RCC 7860 (cell line): ENCODE measurements around the gene ZNF785.
A peak's percentile ranks its signal among the peaks of the same experiment; 100 is the strongest.
"Not testable (repeated sequence)": the region's sequence is repeated elsewhere in the genome, so short reads cannot be mapped to it uniquely, and the experiment has no call there.

Experiments used
- DNase-seq: peaks from one replicate; pipeline ENCODE4 v3.0.0-alpha.2; 2015; ENCODE audit warnings: low spot score
- FAIRE-seq: peaks from 2 replicates; lab custom pipeline; 2012; peaks lifted over from hg19 to GRCh38; lab: Jason Lieb, UNC

The ZNF785 gene

DNA sequence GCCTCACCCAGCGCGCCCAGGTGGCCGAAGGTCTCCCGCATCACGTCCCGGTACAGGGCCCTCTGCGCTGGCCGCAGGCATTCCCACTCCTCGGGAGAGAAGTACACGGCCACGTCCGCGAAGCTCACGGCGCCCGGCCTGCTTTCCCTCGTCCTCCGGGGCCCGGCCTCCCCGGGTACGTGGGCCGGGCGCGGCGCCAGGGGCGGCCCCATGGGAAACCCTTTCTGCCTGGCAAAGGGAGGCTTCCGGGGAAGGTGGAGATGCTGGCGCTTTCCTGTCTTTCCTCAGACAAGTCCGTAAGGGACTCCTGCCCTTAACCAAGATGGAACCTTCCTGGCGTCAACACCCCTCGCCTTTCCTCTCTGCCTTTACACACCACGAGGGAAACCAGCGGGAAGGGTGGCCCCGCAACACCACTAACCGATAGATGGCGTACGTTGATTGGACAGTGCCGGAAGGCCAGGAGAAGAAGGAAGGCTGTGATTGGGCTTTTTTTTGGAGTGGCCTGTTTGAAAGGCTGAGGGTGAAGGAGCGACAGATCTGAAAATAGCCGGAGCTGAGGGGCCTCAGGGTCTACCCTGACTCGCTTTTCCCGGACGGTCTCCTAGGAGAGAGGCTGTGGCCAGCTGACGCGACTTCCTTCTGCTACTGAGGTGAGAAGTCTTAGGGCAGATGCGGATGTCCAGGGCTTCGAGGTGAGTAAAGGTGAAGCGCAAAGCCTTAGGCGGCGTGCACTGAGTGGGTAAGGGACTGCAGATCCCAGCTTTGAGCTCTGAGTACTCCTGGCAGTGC, at the start of gene ZNF785:
TSS of gene ZNF785 (minus strand) at position 298 of the 792 bp plus-strand sequence. CDS start at position 212, 86 bp downstream.
- DNase-seq (no peak), FAIRE-seq (no peak)

DNA sequence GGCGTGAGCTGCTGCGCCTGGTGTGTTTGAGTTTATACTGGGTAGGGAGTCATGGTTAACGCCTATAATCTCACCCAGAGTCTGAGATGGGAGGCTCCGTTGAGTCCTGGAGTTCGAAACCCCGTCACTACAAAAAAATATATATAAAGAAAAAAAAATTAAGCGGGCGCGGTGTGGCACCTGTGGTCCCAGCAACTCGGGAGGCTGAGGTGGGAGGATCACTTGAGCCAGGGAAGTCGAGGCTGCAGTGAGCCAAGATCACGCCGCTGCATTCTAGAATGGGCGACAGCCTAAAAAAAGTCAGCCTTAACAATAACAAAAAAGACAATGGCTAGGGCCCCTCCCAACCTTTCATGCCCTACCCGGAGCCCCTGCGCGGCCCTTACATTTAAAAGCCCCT, 48.0 kb upstream of the ZNF785 start:
- DNase-seq, result no peak
- no peak for FAIRE-seq

DNA sequence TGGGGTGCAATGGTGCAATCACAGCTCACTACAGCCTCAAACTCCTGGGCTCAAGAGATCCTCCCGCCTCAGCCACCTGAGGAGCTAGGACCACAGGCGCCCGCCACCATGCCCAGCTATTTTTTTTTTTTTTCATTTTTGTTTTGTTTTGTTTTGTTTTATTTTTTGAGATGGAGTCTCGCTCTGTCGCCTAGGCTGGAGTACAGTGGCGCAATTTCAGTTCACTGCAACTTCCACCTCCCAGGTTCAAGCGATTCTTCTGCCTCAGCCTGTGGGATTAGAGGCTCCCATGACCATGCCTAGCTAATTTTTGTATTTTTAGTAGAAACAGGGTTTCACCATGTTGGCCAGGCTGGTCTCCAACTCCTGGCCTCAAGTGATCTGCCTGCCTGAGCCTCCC, 47.0 kb upstream of the ZNF785 start:
- not testable (repeated sequence) for FAIRE-seq, DNase-seq

DNA sequence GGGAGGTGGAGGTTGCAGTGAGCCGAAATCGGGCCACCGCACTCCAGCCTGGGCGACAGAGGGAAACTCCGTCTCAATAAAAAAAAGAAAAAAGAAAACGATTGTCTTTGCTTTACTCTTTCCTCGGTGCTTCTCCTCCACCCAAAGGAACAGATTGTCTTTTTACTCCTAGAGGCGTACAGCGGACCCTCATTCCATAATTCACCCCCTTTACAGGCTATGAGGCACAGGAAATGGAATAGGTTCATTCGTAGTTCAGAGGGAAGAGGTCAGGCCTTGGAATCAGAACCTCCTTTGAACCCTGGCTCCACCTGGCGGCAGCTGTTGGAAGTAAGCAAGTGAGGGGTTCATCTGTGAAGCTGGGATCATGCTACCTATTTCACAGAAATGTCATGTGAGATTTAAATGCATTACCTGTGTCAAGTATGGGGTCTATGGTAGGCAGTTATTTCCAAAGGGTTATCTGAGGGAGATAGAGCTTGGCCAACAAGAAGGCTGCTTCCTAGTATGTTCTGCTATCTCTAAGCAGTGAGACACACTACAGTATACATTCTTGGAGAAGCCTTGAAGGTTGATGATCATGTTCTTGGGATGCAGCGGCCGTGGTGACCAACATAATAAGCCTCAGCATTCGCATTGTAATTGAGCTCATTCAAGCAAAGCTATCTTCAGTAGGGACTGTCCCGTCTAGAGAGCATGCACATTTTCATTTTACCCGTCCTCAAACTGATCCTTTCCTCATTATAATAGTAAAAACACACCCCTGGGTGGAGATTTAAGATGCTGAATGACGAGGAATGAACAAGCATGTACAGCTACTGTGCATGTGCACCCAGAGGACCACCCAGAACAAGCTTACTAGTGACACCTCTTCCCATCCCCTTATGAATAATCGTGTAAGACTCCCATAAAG, 43.4 kb upstream of the ZNF785 start:
- FAIRE-seq, result peak; percentile 26
- peak; percentile 63 for DNase-seq

DNA sequence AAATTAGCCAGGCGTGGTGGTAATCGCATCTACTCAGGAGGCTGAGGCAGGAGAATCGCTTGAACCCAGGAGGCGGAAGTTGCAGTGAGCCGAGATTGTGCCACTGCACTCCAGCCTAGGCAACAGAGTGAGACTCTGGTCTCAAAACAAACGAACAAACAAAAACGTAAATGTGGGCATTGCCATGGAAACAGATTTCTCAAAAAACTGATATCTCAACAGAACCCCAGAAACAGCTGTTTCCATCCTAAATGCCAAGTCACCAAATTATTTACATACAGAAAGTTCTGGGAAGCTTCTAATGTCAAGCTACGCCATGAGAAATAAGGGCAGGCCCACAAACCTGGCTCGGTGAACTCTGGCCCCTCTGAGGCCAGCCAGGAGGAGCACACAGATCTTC, 40.7 kb upstream of the ZNF785 start:
- no peak for FAIRE-seq

DNA sequence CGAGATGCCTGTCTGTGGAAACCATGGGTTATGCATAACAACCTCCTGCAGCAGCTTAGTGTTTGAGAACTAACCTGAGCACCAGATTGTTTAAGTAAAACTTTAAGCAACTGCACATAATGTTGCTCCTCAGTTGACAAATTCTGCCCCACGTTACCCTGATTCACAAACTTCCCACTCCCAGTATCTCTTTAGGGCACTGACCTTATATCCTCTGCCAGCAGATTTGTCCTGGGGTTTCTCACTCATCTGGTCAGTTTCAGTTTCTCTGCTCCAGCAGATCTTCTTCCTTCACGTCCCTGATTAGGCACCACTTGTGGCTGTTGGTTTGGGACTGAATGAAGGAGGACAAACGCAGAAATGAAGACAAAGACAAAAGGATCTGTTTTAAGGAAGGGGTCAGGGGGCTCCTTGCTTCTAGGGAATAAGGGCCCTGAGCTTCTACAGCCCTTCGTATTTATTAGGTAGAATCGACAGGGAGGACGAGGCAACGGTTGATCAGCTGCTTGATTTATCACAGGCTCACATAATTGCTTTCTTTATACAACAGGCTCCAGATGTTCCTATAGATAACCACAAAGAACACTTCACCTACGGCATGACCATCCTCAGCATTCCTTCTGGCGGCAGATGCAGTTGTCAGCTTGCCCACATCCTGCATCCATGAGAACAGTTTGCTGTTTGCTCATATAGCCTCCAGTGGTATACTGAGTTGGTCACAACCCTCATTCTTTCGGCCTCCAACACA, 38.2 kb upstream of the ZNF785 start:
- DNase-seq (no peak), FAIRE-seq (no peak)

More for the DNA sequence above, 40.7 kb upstream of the ZNF785 start:
- no peak for DNase-seq

DNA sequence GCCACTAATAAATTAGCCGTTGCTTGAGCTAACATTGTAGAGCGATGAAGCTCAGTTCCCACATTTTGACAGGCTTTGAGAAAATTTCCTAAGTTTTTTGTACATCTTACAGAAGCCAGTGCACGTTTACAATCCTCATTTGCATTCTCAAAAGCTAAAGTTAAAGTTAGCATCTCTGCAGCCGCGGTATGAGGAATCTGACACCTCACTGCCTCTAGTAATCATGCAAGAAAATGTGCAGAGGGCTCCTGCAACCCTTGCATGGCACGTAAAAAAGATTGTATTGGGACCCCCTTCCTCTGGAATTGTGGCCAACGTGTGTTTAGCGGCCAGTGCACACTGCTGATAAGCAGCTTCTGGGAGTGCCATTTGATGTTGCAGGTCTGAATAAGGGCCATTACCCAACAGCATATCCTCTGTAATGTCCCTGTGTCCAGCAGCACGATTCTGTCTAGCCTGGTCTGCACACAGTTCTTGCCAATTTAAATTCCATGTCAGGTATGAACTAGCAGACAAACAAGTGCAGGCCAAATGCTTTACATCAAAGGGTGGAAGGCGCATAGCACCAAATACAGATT, 37.0 kb upstream of the ZNF785 start:
- DNase-seq (no peak), FAIRE-seq (no peak)

DNA sequence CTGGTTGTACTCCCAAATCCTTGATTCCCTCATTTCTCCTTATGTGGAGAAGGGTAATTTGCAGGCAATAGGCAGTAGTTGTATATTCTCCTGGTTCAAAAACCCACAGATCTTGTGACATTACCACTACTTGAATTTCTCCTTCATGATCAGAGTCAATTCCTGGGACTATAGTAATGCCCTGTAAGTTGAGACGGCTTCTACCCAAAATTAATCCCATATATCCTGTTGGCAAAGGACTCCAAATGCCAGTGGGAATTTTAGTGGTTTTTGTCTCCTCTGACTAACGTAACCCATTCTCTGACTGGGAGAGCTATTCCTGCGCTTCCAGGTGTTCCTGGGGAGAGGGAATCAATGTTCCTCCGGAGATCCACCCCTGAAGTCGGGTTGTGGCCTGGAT, 36.3 kb upstream of the ZNF785 start:
- no peak for FAIRE-seq
- DNase-seq, result no peak

DNA sequence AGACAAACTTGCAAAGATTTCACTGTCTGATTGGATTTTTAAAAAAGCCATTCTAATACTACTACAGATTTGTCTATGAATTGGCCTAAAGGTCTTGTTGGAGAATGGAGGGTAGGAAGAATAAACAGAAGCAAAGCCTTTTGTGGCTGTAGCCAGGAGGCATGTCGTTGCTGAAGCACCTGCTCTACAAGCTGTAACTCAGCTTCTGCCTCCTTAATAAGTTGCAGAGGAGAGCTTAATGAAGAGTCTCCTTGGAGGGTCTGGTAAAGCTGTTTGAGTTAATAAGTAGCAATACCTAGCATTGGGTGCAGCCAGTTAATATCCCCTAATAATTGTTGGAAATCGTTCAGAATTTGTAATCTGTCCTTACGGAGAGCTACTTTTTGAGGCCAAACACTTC, 34.7 kb upstream of the ZNF785 start:
- DNase-seq, result no peak
- FAIRE-seq, result no peak

DNA sequence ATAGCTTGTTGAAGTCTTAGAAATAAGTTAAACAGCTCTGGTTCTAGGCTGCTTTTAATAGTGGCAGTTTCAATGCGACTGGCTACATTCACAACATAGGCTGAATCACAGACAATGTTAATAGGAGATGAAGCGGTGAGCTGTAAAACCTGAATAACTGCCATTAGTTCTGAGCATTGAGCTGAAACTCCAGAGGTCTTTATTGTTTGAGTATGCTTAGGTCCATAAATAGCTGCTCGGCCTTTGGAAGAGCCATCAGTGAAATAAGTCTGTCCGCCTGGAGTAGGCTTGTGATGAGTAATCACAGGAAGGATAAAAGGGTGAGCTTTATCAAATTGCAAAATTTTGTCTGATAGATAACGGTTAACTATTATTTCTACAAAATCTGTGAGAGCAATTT, 34.1 kb upstream of the ZNF785 start:
- FAIRE-seq (peak; percentile 55), DNase-seq (peak; percentile 60)

DNA sequence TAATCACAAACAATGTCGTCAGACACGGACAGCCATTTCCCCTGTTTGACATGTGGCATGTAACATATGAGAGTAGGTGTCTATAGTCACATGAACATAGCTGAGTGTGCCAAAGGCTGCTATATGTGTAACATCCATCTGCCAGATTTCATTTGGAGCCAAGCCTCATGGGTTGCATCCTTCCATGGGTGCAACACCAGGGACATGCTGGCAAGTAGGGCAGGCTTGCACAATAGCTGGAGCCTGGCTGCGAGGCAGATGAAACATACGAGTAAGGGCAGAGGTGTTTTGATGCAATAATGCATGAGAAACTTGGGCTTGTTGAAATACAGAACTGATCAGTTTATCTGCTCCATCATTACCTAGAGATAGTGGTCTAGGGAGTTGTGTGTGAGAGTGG, 33.7 kb upstream of the ZNF785 start:
- DNase-seq (no peak), FAIRE-seq (no peak)

DNA sequence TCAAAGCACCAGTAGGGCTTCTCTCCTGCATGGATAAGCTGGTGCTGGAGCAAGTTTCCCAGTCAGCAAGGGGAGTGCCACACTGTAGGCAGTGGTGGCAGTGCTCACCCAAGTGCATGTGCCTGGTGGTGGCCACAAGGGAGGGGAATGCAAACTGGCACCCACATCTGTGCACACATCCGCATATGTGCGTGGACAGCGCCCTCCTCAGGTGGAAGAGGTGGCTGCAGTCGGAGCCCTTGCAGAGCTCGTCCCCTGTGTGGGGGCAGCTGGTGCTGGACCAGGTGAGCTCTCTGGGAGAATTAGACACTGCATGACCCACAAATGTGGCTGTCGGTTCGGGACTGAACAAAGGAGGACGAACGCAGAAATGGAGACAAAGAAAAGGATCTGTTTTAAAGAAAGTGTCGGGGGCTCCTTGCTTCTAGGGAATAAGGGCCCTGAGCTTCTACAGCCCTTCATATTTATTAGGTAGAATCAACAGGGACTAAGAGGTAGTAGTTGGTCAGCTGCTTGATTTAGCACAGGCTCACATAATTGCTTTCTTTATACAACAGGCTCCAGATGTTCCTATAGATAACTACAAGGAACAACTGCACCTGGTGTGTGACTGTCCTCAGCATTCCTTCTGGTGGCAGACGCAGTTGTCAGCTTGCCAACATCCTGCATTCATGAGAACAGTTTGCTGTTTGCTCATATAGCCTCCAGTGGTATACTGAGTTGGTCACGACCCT, 30.0 kb upstream of the ZNF785 start:
- no peak for FAIRE-seq
- no peak for DNase-seq

DNA sequence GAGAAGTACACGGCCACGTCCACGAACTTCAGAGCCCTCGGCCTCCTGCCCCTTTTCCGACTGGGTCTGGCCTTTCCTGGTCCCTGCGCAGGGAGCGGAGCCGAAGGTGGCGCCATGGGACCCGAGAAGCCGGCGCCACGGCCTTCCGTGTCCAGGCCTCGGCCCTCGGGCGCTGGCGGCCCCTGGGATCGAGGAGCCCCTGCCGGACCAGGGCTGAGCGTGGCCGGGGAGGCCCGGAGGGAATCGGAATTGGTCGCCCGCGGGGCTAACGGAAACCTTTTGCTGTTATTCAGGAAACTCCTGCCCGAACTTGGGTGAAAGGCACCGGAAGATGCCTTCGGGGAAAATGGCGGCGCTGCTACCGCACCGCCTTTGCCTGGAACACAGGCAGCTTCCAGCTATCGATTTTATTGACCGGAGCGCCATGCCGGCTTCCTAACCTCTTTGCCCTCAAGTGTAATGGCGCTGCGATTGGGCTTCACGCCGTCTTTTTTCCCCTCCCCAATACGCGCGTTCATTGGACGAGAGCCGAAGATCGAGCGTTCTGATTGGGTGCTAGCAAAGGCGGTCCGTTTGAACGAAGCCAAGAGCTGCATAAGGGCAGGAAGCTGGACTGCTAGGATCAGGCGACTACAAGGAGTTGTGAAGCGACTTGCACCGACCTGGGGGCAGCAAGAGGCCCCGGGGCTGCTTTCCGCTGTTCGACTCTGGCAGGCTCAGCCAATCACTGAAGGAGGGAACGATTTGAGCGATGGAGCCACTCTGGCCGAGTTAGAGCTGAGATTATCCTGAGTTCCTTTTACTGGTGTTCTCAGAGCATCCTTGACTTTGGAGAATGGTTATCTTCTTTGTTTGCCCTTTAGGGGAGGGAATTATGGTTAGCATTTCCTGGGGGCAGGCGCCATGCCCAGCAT, 24.7 kb upstream of the ZNF785 start, which contains the start of gene ZNF689:
TSS of gene ZNF689 (minus strand) at position 464 of the 914 bp plus-strand sequence. CDS start at position 116, 348 bp downstream.
- peak; percentile 81 for FAIRE-seq

DNA sequence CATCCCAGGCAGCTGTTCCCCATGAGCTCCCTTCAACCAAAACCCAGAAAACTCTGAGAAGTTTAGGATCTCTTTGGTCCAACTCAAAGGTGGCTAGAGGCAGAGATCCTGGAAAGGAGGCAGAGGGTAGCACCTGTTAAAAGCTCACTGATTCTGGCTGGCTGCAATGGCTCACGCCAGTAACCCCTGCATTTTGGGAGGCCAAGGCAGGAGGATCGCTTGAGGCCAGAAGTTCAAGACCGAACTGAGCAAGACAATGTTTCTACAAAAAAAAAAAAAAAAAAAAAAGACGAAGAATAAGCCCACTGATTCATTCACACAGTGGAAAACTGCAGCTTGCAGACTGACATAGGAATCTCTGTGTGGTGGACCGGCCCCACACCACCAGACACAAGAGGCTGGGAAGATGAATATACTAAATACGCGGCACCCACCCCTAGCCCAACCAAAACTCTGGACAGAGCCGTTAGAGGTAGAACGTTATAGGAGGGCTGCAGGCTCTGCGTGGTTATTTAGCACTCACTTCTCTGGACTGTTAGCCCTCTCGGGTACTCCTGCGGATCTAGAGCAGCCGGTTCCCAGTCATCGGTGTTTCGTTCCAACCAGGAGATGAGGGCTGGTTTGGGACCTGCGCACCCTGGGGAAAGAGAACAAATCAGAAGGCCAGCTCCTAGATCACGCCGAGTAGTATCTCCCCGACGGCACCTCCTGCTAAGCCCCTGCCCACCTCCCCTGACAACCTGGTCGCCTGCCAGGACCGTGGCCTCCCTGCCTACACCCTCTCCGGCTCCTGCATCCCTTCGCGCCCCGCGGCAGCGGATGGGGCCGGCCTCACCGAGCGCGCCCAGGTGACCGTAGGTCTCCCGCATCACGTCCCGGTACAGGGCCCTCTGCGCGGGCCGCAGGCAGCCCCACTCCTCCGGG, 23.8 kb upstream of the ZNF785 start:
- DNase-seq (peak; percentile 7), FAIRE-seq (no peak)

More for the DNA sequence above, 24.7 kb upstream of the ZNF785 start, which contains the start of gene ZNF689:
- DNase-seq, result peak; percentile 92

DNA sequence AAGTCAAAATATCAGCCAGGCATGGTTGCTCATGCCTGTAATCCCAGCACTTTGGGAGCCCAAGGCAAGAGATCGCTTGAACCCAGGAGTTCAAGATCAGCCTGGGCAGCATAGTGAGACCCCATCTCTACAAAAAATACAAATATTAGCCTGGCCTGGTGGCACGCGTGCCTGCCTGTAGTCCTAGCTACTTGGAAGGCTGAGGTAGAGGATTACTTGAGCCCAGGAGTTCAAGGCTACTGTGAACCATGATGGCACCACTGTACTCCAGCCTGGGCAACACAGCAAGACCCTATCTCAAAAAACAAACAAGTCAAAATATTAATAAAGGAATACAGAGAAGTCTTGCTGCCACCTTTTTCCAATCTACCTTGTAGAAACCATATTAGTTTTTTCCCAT, 20.5 kb upstream of the ZNF785 start:
- DNase-seq (no peak), FAIRE-seq (no peak)

DNA sequence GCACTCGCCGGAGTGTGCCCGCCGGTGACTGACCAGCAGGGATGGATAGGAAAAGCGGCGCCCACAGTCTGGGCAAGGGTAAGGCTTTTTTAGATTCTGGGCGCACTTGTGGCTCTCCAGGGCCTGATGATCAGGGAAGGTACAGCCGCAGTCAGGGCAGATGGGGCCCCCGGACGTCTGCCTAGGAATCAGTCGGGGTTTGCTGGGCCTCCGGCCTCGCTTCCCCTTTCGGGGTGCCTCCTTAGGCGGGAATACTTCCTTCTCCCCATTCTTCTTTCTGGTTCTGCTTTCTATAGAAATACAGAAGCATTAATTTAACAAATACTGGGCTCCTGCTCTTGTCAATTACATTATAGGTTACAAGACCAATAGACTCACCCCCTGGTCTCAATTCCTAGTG, 19.7 kb upstream of the ZNF785 start:
- DNase-seq, result no peak
- FAIRE-seq, result no peak

DNA sequence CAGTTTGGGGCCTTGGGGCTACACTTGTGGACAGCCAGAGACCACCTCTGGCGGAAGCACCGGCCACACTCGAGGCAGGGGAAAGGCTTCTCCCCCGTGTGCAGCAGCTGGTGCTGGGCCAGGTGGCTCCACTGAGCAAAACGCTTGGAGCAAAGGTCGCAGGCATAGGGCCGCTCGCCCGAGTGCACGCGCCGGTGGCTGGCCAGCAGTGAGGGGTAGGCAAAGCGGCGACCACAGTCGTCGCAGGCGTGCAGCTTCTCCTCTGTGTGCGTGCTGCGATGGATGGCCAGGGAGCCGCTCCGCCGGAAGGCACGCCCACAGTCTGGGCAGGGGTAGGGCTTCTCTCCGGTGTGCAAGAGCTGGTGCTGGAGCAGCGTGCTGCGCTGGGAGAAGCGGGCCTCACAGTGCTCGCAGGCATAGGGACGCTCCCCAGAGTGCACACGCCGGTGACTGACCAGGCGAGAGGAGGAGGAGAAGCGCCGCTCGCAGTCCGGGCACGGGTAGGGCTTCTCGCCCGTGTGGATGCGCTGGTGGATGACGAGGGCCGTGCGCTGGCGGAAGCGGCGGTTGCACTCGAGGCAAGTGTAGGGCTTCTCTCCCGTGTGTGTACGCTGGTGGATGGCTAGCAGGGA, 18.9 kb upstream of the ZNF785 start:
- DNase-seq (no peak), FAIRE-seq (no peak)
